GM23338 (cell line): ENCODE data around the gene TPBG.

ENCODE experiments used
- CREB1 ChIP-seq: fragments of 250-450 bp; sonication (Bioruptor Pico); IDR thresholded peaks from 2 replicates; pipeline ENCODE4 v1.5.0; 2020; ENCODE audit warnings: low read depth, mild to moderate bottlenecking, moderate library complexity
- EZH2 ChIP-seq: fragments of 200-600 bp; sonication (generic); IDR thresholded peaks from one replicate; pipeline ENCODE4 v1.8.0; 2017; ENCODE audit warnings: antibody characterized with exemption, mild to moderate bottlenecking, low read depth; ENCODE audit not compliant: unreplicated experiment
- EZH2phosphoT487 ChIP-seq: fragments of 200-600 bp; sonication (generic); IDR thresholded peaks from one replicate; pipeline ENCODE4 v1.8.1; 2018; ENCODE audit warnings: antibody characterized with exemption; ENCODE audit not compliant: unreplicated experiment
- POLR2AphosphoS5 ChIP-seq: IDR thresholded peaks from 2 replicates; pipeline ENCODE4 v1.6.1; 2016; ENCODE audit warnings: antibody characterized with exemption, low read depth
- STAT1 ChIP-seq: IDR thresholded peaks from one replicate; pipeline ENCODE4 v1.6.1; 2016; ENCODE audit warnings: antibody characterized with exemption; ENCODE audit not compliant: unreplicated experiment
- TF ChIP-seq, protein P1 (sequence below), 2 experiments: fragments of 200-600 bp in 1 of 2; sonication (generic) in 1 of 2; conservative IDR thresholded peaks; 2 replicates each; pipeline versions ENCODE4 v1.5.1 to v1.6.1; 2016 to 2017; ENCODE audit warnings: antibody characterized with exemption in 2 of 2, low read depth in 2 of 2, mild to moderate bottlenecking in 2 of 2, moderate library complexity in 1 of 2
- TF ChIP-seq, protein P2 (sequence below): IDR thresholded peaks from one replicate; pipeline ENCODE4 v1.6.1; 2018; ENCODE audit warnings: antibody characterized with exemption; ENCODE audit not compliant: unreplicated experiment
- TF ChIP-seq, protein P3 (sequence below): IDR thresholded peaks from 2 replicates; pipeline ENCODE4 v1.6.1; 2016; ENCODE audit warnings: antibody characterized with exemption

DNA sequence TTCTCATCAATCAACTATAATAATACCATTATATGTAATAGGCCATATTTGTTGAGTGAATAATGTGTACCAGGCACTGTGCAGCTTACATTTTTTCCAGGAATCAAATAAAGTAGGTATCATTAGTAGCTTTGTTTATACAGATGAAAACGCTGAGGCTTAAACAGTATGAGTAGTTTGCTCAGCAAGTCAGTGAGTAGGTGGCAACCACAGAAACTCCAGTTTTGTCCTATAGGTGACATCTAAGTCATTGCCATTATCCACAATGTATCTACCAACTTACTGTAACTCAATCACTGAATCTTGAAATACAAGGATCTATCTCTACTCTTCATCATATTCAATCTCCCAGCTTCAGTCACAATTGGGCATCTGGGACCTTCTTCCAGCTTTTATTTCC is 29.8 kb upstream of the TPBG start:
- TF ChIP-seq, protein P1, sequence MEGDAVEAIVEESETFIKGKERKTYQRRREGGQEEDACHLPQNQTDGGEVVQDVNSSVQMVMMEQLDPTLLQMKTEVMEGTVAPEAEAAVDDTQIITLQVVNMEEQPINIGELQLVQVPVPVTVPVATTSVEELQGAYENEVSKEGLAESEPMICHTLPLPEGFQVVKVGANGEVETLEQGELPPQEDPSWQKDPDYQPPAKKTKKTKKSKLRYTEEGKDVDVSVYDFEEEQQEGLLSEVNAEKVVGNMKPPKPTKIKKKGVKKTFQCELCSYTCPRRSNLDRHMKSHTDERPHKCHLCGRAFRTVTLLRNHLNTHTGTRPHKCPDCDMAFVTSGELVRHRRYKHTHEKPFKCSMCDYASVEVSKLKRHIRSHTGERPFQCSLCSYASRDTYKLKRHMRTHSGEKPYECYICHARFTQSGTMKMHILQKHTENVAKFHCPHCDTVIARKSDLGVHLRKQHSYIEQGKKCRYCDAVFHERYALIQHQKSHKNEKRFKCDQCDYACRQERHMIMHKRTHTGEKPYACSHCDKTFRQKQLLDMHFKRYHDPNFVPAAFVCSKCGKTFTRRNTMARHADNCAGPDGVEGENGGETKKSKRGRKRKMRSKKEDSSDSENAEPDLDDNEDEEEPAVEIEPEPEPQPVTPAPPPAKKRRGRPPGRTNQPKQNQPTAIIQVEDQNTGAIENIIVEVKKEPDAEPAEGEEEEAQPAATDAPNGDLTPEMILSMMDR (conservative IDR thresholded peaks at IDR 0.05; ENCODE audit: low read depth in 2 of 2) = no peak
- TF ChIP-seq EZH2 = no peak
- no peak for TF ChIP-seq POLR2AphosphoS5
- no peak for TF ChIP-seq STAT1
- no peak for TF ChIP-seq EZH2phosphoT487
- TF ChIP-seq, protein P2, sequence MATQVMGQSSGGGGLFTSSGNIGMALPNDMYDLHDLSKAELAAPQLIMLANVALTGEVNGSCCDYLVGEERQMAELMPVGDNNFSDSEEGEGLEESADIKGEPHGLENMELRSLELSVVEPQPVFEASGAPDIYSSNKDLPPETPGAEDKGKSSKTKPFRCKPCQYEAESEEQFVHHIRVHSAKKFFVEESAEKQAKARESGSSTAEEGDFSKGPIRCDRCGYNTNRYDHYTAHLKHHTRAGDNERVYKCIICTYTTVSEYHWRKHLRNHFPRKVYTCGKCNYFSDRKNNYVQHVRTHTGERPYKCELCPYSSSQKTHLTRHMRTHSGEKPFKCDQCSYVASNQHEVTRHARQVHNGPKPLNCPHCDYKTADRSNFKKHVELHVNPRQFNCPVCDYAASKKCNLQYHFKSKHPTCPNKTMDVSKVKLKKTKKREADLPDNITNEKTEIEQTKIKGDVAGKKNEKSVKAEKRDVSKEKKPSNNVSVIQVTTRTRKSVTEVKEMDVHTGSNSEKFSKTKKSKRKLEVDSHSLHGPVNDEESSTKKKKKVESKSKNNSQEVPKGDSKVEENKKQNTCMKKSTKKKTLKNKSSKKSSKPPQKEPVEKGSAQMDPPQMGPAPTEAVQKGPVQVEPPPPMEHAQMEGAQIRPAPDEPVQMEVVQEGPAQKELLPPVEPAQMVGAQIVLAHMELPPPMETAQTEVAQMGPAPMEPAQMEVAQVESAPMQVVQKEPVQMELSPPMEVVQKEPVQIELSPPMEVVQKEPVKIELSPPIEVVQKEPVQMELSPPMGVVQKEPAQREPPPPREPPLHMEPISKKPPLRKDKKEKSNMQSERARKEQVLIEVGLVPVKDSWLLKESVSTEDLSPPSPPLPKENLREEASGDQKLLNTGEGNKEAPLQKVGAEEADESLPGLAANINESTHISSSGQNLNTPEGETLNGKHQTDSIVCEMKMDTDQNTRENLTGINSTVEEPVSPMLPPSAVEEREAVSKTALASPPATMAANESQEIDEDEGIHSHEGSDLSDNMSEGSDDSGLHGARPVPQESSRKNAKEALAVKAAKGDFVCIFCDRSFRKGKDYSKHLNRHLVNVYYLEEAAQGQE = no peak
- TF ChIP-seq, protein P3, sequence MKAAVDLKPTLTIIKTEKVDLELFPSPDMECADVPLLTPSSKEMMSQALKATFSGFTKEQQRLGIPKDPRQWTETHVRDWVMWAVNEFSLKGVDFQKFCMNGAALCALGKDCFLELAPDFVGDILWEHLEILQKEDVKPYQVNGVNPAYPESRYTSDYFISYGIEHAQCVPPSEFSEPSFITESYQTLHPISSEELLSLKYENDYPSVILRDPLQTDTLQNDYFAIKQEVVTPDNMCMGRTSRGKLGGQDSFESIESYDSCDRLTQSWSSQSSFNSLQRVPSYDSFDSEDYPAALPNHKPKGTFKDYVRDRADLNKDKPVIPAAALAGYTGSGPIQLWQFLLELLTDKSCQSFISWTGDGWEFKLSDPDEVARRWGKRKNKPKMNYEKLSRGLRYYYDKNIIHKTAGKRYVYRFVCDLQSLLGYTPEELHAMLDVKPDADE = no peak
- TF ChIP-seq CREB1 (CRISPR knock-in tag) = no peak
